Activated CD4-positive, alpha-beta memory T cell treated with anti-CD3 and anti-CD28 coated beads, Interleukin-2, amount 10 ng/mL, durations not matched to agents 7 days and 5 days (primary cell): ENCODE results near the gene ZAR1. TPM values are rescaled to one million over a fixed set of nuclear protein-coding genes. Genes with fewer than 3 reads are reported as not detected.
"Not testable (repeated sequence)": the region's sequence is repeated elsewhere in the genome, so short reads cannot be mapped to it uniquely, and the experiment has no call there.

Source experiments
- CTCF ChIA-PET: fragments of 350-600 bp; sonication (Branson Sonifier 250); formaldehyde crosslinking; loops from one replicate; lab custom pipeline; 2021; ENCODE audit warnings: antibody characterized with exemption, inconsistent platforms; lab: Charles Lee
- POLR2A ChIA-PET: fragments of 350-600 bp; sonication (Branson Sonifier 250); formaldehyde crosslinking; loops from one replicate; lab custom pipeline; 2021; ENCODE audit warnings: antibody characterized with exemption; lab: Charles Lee
- DNase-seq: peaks from one replicate; pipeline ENCODE4 v3.0.0-alpha.2; 2020
- H3K27ac Mint-ChIP-seq: one replicate; pipeline ENCODE4 v1.8.0; 2021; ENCODE audit warnings: mild to moderate bottlenecking, mixed read lengths
- H3K27me3 Mint-ChIP-seq: one replicate; pipeline ENCODE4 v1.8.0; 2021; ENCODE audit warnings: mixed read lengths
- H3K36me3 Mint-ChIP-seq: one replicate; pipeline ENCODE4 v1.8.0; 2021; ENCODE audit warnings: low read depth, mixed read lengths
- H3K4me1 Mint-ChIP-seq: one replicate; pipeline ENCODE4 v1.8.0; 2021; ENCODE audit warnings: mixed read lengths
- H3K4me3 Mint-ChIP-seq: one replicate; pipeline ENCODE4 v1.8.0; 2021; ENCODE audit warnings: mild to moderate bottlenecking, mixed read lengths
- H3K9me3 Mint-ChIP-seq: one replicate; pipeline ENCODE4 v1.8.0; 2021; ENCODE audit warnings: mixed read lengths
- total RNA-seq, 2 experiments: library from RNA; stranded (reverse); gene quantifications; one replicate each; pipeline ENCODE4 v1.2.3, GENCODE V29; 2021

Gene ZAR1, protein sequence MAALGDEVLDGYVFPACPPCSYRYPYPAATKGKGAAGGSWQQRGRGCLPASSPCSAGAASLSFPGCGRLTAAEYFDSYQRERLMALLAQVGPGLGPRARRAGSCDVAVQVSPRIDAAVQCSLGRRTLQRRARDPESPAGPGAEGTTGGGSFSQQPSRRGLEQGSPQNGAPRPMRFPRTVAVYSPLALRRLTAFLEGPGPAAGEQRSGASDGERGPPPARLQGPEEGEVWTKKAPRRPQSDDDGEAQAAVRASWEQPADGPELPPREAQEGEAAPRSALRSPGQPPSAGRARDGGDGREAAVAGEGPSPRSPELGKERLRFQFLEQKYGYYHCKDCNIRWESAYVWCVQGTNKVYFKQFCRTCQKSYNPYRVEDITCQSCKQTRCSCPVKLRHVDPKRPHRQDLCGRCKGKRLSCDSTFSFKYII
- total RNA-seq: not detected

DNA sequence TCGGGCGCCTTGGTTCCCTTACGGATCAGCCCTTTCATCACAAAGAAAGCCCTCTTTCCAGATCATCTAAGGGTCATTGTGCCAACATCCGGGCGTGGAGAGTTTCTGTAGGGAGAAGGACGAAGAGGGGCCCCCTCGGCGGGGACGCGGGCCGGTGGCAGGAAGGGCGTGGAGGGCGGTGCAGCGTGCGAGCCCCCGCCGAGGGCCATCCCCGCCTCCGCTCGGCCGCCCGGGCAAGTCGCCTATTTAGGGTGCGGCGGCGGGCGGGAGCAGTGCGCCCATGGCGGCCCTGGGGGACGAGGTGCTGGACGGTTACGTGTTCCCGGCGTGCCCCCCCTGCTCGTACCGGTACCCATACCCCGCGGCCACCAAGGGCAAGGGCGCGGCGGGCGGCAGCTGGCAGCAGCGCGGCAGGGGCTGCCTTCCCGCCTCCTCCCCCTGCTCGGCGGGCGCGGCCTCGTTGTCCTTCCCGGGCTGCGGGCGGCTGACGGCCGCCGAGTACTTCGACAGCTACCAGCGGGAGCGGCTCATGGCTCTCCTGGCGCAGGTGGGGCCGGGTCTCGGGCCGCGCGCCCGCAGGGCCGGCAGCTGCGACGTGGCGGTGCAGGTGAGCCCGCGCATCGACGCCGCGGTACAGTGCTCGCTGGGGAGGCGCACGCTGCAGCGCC is at the start of gene ZAR1:
TSS of gene ZAR1 (plus strand) at position 241 of the 668 bp plus-strand sequence. CDS start at position 281, 40 bp downstream.
- H3K36me3 Mint-ChIP-seq: no peaks in the 10 kb centered on the region
- POLR2A ChIA-PET: no interaction called here
- H3K27ac Mint-ChIP-seq: no peak within 1 kb of the TSS
- CTCF ChIA-PET: no interaction called here
- DNase-seq: no peak
- H3K27me3 Mint-ChIP-seq: peaks cover 53% of the 10 kb centered on the region
- no peaks in the 10 kb centered on the region for H3K9me3 Mint-ChIP-seq
- peaks cover 4% of the 10 kb centered on the region for H3K4me1 Mint-ChIP-seq
- peak within 1 kb of the TSS; percentile 27 for H3K4me3 Mint-ChIP-seq

DNA sequence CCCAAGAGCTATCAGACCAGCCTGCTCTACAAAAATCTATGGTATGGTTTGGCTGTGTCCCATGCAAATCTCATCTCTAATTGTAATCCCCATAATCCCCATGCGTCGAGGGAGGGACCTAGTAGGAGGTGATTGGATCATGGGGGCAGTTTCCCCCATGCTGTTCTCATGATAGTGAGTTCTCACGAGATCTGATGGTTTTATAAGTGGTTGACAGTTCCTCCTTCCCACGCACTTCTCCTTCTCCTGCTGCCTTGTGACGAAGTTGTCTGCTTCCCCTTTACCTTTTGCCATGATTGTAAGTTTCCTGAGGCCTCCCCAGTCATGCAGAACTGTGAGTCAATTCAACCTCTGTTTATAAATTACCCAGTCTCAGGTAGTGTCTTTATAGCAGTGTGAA is 49.1 kb upstream of the ZAR1 start:
- H3K27ac Mint-ChIP-seq: not testable (repeated sequence)
- CTCF ChIA-PET: interaction anchor here (0.6 to 1.4 kb wide), 3 partner anchors 10 to 105 kb away, joined by 3 to 6 read pairs (median 4); no protein-coding TSS in a partner anchor

DNA sequence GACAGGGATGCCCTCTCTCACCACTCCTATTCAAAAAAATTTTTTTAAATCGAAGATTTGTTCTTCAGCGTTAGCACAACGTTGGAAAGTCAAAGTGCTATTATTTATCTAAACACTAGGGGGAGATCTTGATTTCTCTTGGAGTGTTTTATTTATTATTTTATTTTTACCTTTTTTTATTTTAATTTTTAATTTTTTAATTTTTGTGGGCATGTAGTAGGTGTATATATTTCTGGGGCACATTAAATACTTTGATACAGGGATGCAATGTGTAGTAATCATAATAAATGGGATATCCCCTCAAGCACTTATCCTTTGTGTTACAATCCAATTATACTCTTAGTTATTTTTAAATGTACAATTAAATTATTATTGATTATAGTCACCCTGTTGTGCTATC is 44.3 kb upstream of the ZAR1 start:
- no peaks in the 10 kb centered on the region for H3K4me1 Mint-ChIP-seq
- peaks cover 3% of the 10 kb centered on the region for H3K27me3 Mint-ChIP-seq
- no peak overlapping the region for H3K27ac Mint-ChIP-seq
- ChIA-PET POLR2A (no interaction called here), CTCF (interaction anchor here (0.7 to 3.6 kb wide), 3 partner anchors 60 to 499 kb away, joined by 3 to 15 read pairs (median 4); no protein-coding TSS in a partner anchor)
- H3K4me3 Mint-ChIP-seq: no peak overlapping the region
- no peaks in the 10 kb centered on the region for H3K9me3 Mint-ChIP-seq
- no peak for DNase-seq
- no peaks in the 10 kb centered on the region for H3K36me3 Mint-ChIP-seq

More for the DNA sequence above, 49.1 kb upstream of the ZAR1 start:
- H3K9me3 Mint-ChIP-seq, DNase-seq, H3K4me1 Mint-ChIP-seq, H3K36me3 Mint-ChIP-seq, POLR2A ChIA-PET, H3K4me3 Mint-ChIP-seq: not testable (repeated sequence)
- peaks cover 11% of the 10 kb centered on the region for H3K27me3 Mint-ChIP-seq

DNA sequence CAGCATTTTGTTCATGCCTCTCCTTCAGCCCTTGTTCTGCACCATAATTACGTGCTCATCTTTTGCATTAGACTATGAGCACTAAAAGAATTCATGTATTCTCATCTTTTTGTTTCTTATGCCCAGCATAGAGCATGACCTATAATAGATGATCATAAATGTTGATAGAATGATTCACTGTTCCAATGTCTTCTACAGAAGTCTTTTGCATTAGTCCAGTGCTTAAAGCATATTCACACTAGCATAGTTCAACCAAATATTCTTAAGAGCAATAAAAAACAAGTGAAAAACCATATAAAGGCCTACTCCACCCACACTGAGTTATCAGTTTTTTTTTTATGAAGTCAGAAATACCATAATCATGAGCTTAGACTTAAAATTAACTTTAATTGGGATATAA is 43.4 kb upstream of the ZAR1 start:
- ChIA-PET POLR2A (no interaction called here), CTCF (interaction anchor here (0.6 to 3.6 kb wide), 4 partner anchors 59 to 498 kb away, joined by 3 to 15 read pairs (median 5); no protein-coding TSS in a partner anchor)
- H3K4me1 Mint-ChIP-seq: no peaks in the 10 kb centered on the region
- no peaks in the 10 kb centered on the region for H3K9me3 Mint-ChIP-seq
- no peak overlapping the region for H3K4me3 Mint-ChIP-seq
- H3K27me3 Mint-ChIP-seq: peaks cover 3% of the 10 kb centered on the region
- H3K36me3 Mint-ChIP-seq: no peaks in the 10 kb centered on the region
- DNase-seq: no peak
- no peak overlapping the region for H3K27ac Mint-ChIP-seq

DNA sequence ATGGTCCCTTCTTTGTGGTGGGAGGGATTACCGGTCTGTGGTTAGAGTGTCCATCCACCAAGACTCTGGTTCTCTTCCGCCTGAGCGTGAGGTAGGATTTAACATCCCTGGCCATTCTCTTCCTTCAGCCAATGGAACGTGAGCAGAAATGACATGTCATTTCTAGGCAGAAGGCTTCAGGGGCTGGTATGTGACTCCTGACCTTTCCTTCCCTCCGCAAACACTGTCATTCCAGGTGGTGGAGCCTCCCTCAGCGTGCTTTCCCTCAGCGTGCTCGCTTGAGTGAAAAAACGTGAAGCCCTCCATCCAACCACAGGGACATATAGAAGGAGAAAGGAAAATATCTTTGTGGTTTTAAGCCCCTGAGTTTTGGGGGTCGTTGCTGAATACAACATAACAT is 40.9 kb upstream of the ZAR1 start:
- Mint-ChIP-seq H3K4me1 (no peaks in the 10 kb centered on the region), H3K27me3 (peaks cover 1% of the 10 kb centered on the region), H3K4me3 (no peak overlapping the region), H3K36me3 (no peaks in the 10 kb centered on the region), H3K9me3 (no peaks in the 10 kb centered on the region), H3K27ac (no peak overlapping the region)
- no peak for DNase-seq
- POLR2A ChIA-PET: no interaction called here
- CTCF ChIA-PET: no interaction called here

DNA sequence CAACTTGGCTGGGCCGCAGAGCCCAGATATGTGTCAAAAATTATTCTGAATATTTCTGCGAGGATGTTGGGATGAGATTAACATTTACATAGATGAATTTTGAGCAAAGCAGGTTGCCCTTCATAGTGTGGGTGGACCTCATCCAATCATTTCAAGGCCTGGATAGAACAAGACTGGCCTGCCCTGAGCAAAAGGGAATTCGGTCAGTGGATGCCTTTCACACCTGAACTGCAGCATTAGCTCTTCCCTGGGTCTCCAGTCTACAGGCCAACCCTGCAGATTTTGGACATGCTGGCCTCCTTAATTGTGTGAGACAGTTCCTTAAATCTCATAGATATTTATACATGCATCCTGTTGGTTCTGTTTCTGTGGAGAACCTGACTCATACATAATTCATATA is 39.3 kb upstream of the ZAR1 start:
- Mint-ChIP-seq H3K4me1 (no peaks in the 10 kb centered on the region), H3K9me3 (no peaks in the 10 kb centered on the region), H3K27me3 (peaks cover 4% of the 10 kb centered on the region), H3K36me3 (no peaks in the 10 kb centered on the region), H3K27ac (no peak overlapping the region), H3K4me3 (no peak overlapping the region)
- DNase-seq: no peak
- ChIA-PET POLR2A (no interaction called here), CTCF (interaction anchor here (0.7 kb wide), 1 partner anchor 9 kb away, joined by 3 read pairs; no protein-coding TSS in a partner anchor)

DNA sequence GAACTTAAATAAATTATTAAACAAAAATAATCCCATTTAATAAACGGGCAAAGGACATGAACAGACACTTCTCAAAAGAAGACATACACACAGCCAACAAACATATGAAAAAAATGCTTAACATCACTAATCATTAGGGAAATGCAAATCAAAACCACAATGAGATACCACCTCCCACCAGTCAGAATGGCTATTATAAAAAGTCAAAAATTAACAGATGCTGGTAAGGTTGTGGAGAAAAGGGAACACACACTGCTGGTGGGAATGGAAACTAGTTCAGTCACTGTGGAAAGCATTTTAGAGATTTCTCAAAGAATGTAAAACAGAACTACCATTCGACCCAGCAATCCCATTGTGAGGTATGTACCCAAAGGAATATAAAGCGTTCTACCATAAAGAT is 38.4 kb upstream of the ZAR1 start:
- H3K4me3 Mint-ChIP-seq, H3K36me3 Mint-ChIP-seq, H3K4me1 Mint-ChIP-seq, DNase-seq, H3K9me3 Mint-ChIP-seq, H3K27me3 Mint-ChIP-seq, CTCF ChIA-PET, H3K27ac Mint-ChIP-seq, POLR2A ChIA-PET: not testable (repeated sequence)

DNA sequence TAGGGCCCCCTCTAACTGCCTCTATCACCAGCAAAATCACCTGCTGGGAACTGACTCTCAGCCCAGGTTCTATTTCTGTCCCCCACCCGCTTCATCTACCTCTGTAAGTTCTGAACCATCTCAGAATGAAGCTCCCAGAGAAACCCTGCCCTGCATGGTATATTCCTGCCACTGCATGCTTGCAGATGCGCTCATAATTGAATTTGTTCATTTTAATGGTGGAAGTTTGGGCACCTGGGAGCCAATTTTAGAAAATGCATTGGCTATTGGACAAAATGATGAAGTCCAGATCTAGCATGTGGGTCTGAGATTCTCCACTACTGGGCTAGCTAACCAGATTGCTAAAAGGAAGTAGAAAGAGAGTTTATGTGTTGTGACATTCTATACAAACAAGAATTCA is 35.5 kb upstream of the ZAR1 start:
- H3K4me3 Mint-ChIP-seq: no peak overlapping the region
- H3K27me3 Mint-ChIP-seq: peaks cover 14% of the 10 kb centered on the region
- DNase-seq: no peak
- H3K36me3 Mint-ChIP-seq: no peaks in the 10 kb centered on the region
- no peaks in the 10 kb centered on the region for H3K9me3 Mint-ChIP-seq
- no peaks in the 10 kb centered on the region for H3K4me1 Mint-ChIP-seq
- CTCF ChIA-PET: no interaction called here
- no peak overlapping the region for H3K27ac Mint-ChIP-seq
- POLR2A ChIA-PET: no interaction called here

DNA sequence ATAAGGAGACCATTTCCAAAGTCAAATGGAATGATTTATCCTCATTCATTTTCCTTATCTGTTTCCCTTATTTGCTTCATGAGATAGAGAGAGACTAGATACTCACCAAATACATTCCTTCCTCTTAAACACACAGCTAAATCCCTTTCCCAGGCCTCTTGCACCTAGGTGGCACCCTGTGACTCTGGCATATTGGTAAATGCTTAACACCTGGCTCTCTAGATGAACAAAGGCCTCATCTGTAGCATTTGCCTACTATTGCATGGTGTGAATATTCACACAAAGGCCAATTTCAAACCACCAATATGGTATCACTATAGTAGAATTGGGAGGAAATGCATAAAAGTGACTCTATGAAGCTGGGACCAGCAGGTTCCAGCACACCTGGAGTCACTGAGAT is 29.1 kb upstream of the ZAR1 start:
- no peaks in the 10 kb centered on the region for H3K36me3 Mint-ChIP-seq
- H3K4me1 Mint-ChIP-seq: no peaks in the 10 kb centered on the region
- peaks cover 10% of the 10 kb centered on the region for H3K27me3 Mint-ChIP-seq
- no peak overlapping the region for H3K27ac Mint-ChIP-seq
- H3K9me3 Mint-ChIP-seq: no peaks in the 10 kb centered on the region
- no peak overlapping the region for H3K4me3 Mint-ChIP-seq
- CTCF ChIA-PET: no interaction called here
- DNase-seq: no peak
- POLR2A ChIA-PET: no interaction called here

DNA sequence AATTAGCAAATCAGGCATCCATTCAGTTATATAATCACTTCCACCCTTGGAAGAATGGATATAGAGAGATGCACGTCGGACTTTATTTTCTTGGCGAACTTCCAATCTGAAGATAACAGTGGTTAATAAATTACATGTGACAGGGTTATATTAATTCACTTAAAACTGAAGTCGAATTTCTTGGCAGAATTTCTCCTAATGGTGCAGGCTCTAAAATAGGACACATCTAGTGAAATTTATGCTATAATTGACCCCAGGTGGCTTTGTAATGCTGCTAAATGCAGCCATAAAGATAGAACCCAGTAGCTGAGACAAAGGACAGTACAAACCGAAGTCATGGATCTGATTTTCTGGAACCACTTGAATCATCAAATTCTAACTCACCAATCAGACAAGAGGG is 27.7 kb upstream of the ZAR1 start:
- ChIA-PET CTCF (no interaction called here), POLR2A (no interaction called here)
- H3K4me3 Mint-ChIP-seq: no peak overlapping the region
- no peaks in the 10 kb centered on the region for H3K4me1 Mint-ChIP-seq
- DNase-seq: no peak
- H3K27me3 Mint-ChIP-seq: peaks cover 8% of the 10 kb centered on the region
- H3K9me3 Mint-ChIP-seq: no peaks in the 10 kb centered on the region
- no peak overlapping the region for H3K27ac Mint-ChIP-seq
- H3K36me3 Mint-ChIP-seq: no peaks in the 10 kb centered on the region

DNA sequence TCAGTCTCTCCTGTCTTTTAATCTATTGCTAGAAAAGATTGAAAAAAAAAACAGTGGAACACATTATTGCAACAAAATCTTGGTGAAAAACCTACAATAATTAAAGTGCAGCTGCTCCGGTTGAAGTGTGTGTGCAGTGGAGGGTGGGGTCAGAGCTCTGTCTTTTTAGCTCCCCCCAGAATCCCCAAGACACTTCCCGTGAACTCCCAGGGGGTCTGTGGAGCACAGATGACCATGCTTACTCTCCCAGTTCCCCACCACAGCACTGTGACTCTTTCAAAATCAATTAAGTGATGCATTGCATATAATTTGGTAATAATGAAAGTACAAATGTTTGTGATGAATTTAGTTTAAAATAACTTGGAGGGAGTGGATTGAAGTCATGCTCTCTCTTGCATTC is 22.6 kb upstream of the ZAR1 start:
- no peaks in the 10 kb centered on the region for H3K9me3 Mint-ChIP-seq
- no peak for DNase-seq
- H3K36me3 Mint-ChIP-seq: no peaks in the 10 kb centered on the region
- ChIA-PET CTCF (no interaction called here), POLR2A (no interaction called here)
- H3K4me1 Mint-ChIP-seq: no peaks in the 10 kb centered on the region
- peaks cover 8% of the 10 kb centered on the region for H3K27me3 Mint-ChIP-seq
- H3K27ac Mint-ChIP-seq: no peak overlapping the region
- no peak overlapping the region for H3K4me3 Mint-ChIP-seq

DNA sequence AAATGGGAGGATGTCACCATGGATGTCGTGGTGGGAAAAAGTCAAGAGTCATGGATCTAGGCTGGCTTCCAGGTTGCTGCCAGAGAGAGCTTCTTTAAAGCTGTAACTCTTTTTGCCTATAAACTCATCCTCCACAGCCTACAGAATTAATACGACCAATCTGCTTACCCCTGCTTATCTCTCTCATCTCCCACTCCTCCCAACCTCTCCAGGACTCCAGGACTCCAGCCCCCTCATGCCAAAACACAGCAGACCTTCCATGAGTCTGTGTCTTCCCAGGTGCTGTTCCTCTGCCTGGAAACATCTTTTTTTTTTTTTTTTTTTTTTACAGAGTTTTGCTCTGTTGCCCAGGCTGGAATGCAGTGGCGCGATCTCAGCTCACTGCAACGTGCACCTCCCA is 22.2 kb upstream of the ZAR1 start:
- H3K4me1 Mint-ChIP-seq: no peaks in the 10 kb centered on the region
- no peaks in the 10 kb centered on the region for H3K9me3 Mint-ChIP-seq
- no peaks in the 10 kb centered on the region for H3K36me3 Mint-ChIP-seq
- DNase-seq: no peak
- no peak overlapping the region for H3K4me3 Mint-ChIP-seq
- ChIA-PET CTCF (no interaction called here), POLR2A (no interaction called here)
- H3K27me3 Mint-ChIP-seq: peaks cover 8% of the 10 kb centered on the region
- H3K27ac Mint-ChIP-seq: no peak overlapping the region

DNA sequence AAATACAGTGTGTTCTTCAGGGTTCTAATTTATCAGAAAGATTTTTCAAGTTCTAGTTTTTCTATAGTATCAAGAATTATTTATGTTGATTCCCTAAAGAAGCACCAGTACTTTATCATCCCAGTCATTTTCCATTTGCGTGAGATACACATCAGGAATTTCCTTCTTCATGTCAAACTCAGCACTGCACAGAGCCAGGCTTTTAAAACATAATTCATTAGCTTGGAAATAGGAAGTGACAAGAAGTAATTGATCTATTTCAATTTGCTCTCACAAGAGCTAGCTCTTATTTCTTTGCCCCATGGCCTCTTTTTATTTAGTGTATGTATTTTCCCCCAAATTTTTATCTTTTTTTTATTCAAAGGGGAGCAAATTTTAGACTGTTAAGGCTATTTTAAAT is 19.9 kb upstream of the ZAR1 start:
- Mint-ChIP-seq H3K27ac (no peak overlapping the region), H3K9me3 (no peaks in the 10 kb centered on the region), H3K4me1 (no peaks in the 10 kb centered on the region), H3K36me3 (no peaks in the 10 kb centered on the region), H3K4me3 (no peak overlapping the region), H3K27me3 (peaks cover 8% of the 10 kb centered on the region)
- no peak for DNase-seq
- CTCF ChIA-PET: no interaction called here
- POLR2A ChIA-PET: no interaction called here
